IMR-90 (cell line): ENCODE data around the gene FOXO1. TPM values are rescaled to one million over a fixed set of nuclear protein-coding genes. Genes with fewer than 3 reads are reported as not detected.

Source experiments
- ATAC-seq: fragments of 200-7000 bp; cut with Tn5 transposase; 2 replicates; pipeline ENCODE4 v1.9.1; 2020; ENCODE audit warnings: low read depth, mild to moderate bottlenecking, moderate library complexity
- BruUV-seq: library from RNA; stranded (reverse); fragments of 400-500 nt; replicated peaks from 2 replicates; lab custom pipeline; 2021; lab: Mats Ljungman, UMichigan
- CTCF ChIA-PET: fragments of 300-600 bp; formaldehyde crosslinking; extraction: SDS; loops from one replicate; lab custom pipeline; 2021; ENCODE audit warnings: antibody characterized with exemption; lab: Yijun Ruan, JAX
- POLR2A ChIA-PET: fragments of 300-600 bp; sonication (Branson Sonifier 250); formaldehyde crosslinking; loops from one replicate; lab custom pipeline; 2022; ENCODE audit warnings: antibody characterized with exemption; ENCODE audit not compliant: unreplicated experiment; lab: Charles Lee
- DNase-seq: peaks from one replicate; pipeline ENCODE4 v3.0.0; 2013
- H2AFZ ChIP-seq: replicated peaks from 2 replicates; pipeline ENCODE3; 2013; ENCODE audit warnings: low read length, mild to moderate bottlenecking; ENCODE audit not compliant: poor library complexity
- H2AK5ac ChIP-seq: 2 replicates; pipeline ENCODE4 v1.6.1; 2013; ENCODE audit warnings: low read depth, low read length, inconsistent platforms
- H2AK9ac ChIP-seq: replicated peaks from 2 replicates; pipeline ENCODE3; 2013; ENCODE audit warnings: mild to moderate bottlenecking, low read depth, low read length, moderate library complexity; ENCODE audit not compliant: poor library complexity
- H2BK120ac ChIP-seq: 2 replicates; pipeline ENCODE4 v1.6.1; 2013; ENCODE audit warnings: low read depth, low read length, inconsistent platforms
- H2BK15ac ChIP-seq: 3 replicates; pipeline ENCODE4 v1.6.1; 2013; ENCODE audit warnings: low read depth, low read length, inconsistent platforms
- H2BK20ac ChIP-seq: 2 replicates; pipeline ENCODE4 v1.6.1; 2013; ENCODE audit warnings: low read depth, mild to moderate bottlenecking, inconsistent platforms, low read length, moderate library complexity
- H2BK5ac ChIP-seq: 2 replicates; pipeline ENCODE4 v1.6.1; 2013; ENCODE audit warnings: mild to moderate bottlenecking, low read depth, low read length, inconsistent platforms; ENCODE audit not compliant: poor library complexity, severe bottlenecking
- H3K14ac ChIP-seq: replicated peaks from 2 replicates; pipeline ENCODE4 v1.6.1; 2013; ENCODE audit warnings: low read depth, low read length, inconsistent platforms
- H3K18ac ChIP-seq: 2 replicates; pipeline ENCODE4 v1.6.1; 2013; ENCODE audit warnings: low read depth, low read length, control low read depth
- H3K23ac ChIP-seq: 2 replicates; pipeline ENCODE4 v1.6.1; 2013; ENCODE audit warnings: low read depth, low read length, inconsistent platforms
- H3K27ac ChIP-seq: 2 replicates; pipeline ENCODE4 v1.5.1; 2013; ENCODE audit warnings: mild to moderate bottlenecking, control low read depth, low read length; ENCODE audit not compliant: insufficient read depth
- H3K27me3 ChIP-seq: 2 replicates; pipeline ENCODE4 v1.6.1; 2013; ENCODE audit warnings: low read length; ENCODE audit not compliant: control insufficient read depth, insufficient read depth
- H3K36me3 ChIP-seq: 2 replicates; pipeline ENCODE4 v1.6.1; 2013; ENCODE audit warnings: low read length, mixed read lengths; ENCODE audit not compliant: control insufficient read depth, insufficient read depth
- H3K4ac ChIP-seq: 2 replicates; pipeline ENCODE4 v1.6.1; 2013; ENCODE audit warnings: low read depth, low read length, inconsistent platforms
- H3K4me1 ChIP-seq: 2 replicates; pipeline ENCODE4 v1.6.1; 2013; ENCODE audit warnings: low read length, mixed read lengths; ENCODE audit not compliant: control insufficient read depth, insufficient read depth
- H3K4me2 ChIP-seq: 2 replicates; pipeline ENCODE4 v1.6.1; 2013; ENCODE audit warnings: low read depth, mild to moderate bottlenecking, control low read depth, low read length, moderate library complexity
- H3K4me3 ChIP-seq: 2 replicates; pipeline ENCODE4 v1.5.1; 2013; ENCODE audit warnings: low read depth, mild to moderate bottlenecking, control low read depth, low read length, moderate library complexity; ENCODE audit not compliant: insufficient read depth
- H3K56ac ChIP-seq: 2 replicates; pipeline ENCODE4 v1.6.1; 2013; ENCODE audit warnings: low read length, inconsistent platforms; ENCODE audit not compliant: insufficient read depth; ENCODE audit errors: extremely low read depth
- H3K79me1 ChIP-seq, 2 experiments: 2 replicates each; pipeline ENCODE4 v1.6.1; 2013; ENCODE audit warnings: low read length in 2 of 2, inconsistent platforms in 1 of 2, low read depth in 1 of 2
- H3K9ac ChIP-seq: 2 replicates; pipeline ENCODE4 v1.6.1; 2013; ENCODE audit warnings: low read depth, low read length, control low read depth
- H3K9me1 ChIP-seq: 2 replicates; pipeline ENCODE4 v1.6.1; 2013; ENCODE audit warnings: low read length, inconsistent platforms; ENCODE audit not compliant: insufficient read depth
- H3K9me3 ChIP-seq: 2 replicates; pipeline ENCODE4 v1.6.1; 2013; ENCODE audit warnings: low read length; ENCODE audit not compliant: control insufficient read depth, insufficient read depth
- H4K20me1 ChIP-seq: 2 replicates; pipeline ENCODE4 v1.6.1; 2013; ENCODE audit warnings: low read length, inconsistent platforms; ENCODE audit not compliant: insufficient read depth
- H4K5ac ChIP-seq: 2 replicates; pipeline ENCODE4 v1.6.1; 2013; ENCODE audit warnings: mild to moderate bottlenecking, low read depth, low read length, control low read depth
- H4K8ac ChIP-seq, 2 experiments: 2 replicates each; pipeline ENCODE4 v1.6.1; 2013; ENCODE audit warnings: low read depth in 2 of 2, low read length in 2 of 2, control low read depth in 1 of 2, inconsistent platforms in 1 of 2
- H4K91ac ChIP-seq: 2 replicates; pipeline ENCODE4 v1.6.1; 2013; ENCODE audit warnings: low read depth, low read length, inconsistent platforms; ENCODE audit not compliant: insufficient read depth
- BHLHE40 ChIP-seq: fragments of 150-350 bp; IDR thresholded peaks from 2 replicates; pipeline ENCODE4 v1.6.1; 2016; ENCODE audit warnings: mild to moderate bottlenecking, low read depth, low read length
- CTCF ChIP-seq: conservative IDR thresholded peaks from 2 replicates; pipeline ENCODE4 v1.5.1; 2012; ENCODE audit warnings: mild to moderate bottlenecking, low read depth, low read length, improper control_type of control experiment
- ELK1 ChIP-seq: fragments of 150-350 bp; IDR thresholded peaks from 2 replicates; pipeline ENCODE4 v1.6.1; 2016; ENCODE audit warnings: low read depth, mild to moderate bottlenecking, low read length, moderate library complexity, borderline replicate concordance
- MAFK ChIP-seq: IDR thresholded peaks from 2 replicates; pipeline ENCODE4 v1.6.1; 2012; ENCODE audit warnings: low read depth, low read length, improper control_type of control experiment
- MAZ ChIP-seq: IDR thresholded peaks from 2 replicates; pipeline ENCODE4 v1.6.1; 2012; ENCODE audit warnings: low read depth, mild to moderate bottlenecking, low read length, improper control_type of control experiment, moderate library complexity, borderline replicate concordance
- NFE2L2 ChIP-seq: fragments of 150-350 bp; IDR thresholded peaks from 2 replicates; pipeline ENCODE4 v1.6.1; 2016; ENCODE audit warnings: low read depth, mild to moderate bottlenecking, low read length
- POLR2A ChIP-seq: IDR thresholded peaks from 2 replicates; pipeline ENCODE4 v1.6.1; 2012; ENCODE audit warnings: mild to moderate bottlenecking, low read depth, low read length
- RAD21 ChIP-seq: IDR thresholded peaks from 2 replicates; pipeline ENCODE4 v1.6.1; 2012; ENCODE audit warnings: low read length, improper control_type of control experiment
- RCOR1 ChIP-seq: IDR thresholded peaks from 2 replicates; pipeline ENCODE4 v1.6.1; 2012; ENCODE audit warnings: mild to moderate bottlenecking, low read length, improper control_type of control experiment; ENCODE audit not compliant: insufficient replicate concordance
- WGBS, 2 experiments: methylation state at CpG; one replicate each; pipeline versions ENCODE4 v1.1.5 to v1.1.7; 2013; ENCODE audit warnings: missing lambda C conversion rate in 2 of 2; ENCODE audit not compliant: insufficient read length in 1 of 2; ENCODE audit errors: extremely low coverage in 2 of 2; 5-methylcytosine and 5-hydroxymethylcytosine counted together
- dilution Hi-C: fragments of 300-500 bp; cut with HindIII; formaldehyde crosslinking; loops from one replicate; pipeline ENCODE4 v1.14.3; 2018; ENCODE audit warnings: low sequenced_read_pairs; ENCODE audit not compliant: unreplicated experiment
- in situ Hi-C: fragments of 300-500 bp; cut with MboI; formaldehyde crosslinking; loops from 3 replicates; pipeline ENCODE4 v1.14.3; 2019; ENCODE audit warnings: low sequenced_read_pairs, inconsistent platforms, mixed read lengths
- intact Hi-C: fragments of 100-400 bp; cut with micrococcal nuclease; formaldehyde crosslinking; loops from 2 replicates; pipeline ENCODE4 v1.10.0; 2022
- polyA plus RNA-seq, 3 experiments: library from polyadenylated mRNA; depleted of rRNA; stranded (reverse); fragments of >200 nt; gene quantifications; 2 replicates each; pipeline ENCODE4 v1.2.3, GENCODE V29; 2012; ENCODE audit warnings: low replicate concordance in 1 of 3
- total RNA-seq: library from RNA; depleted of rRNA; stranded (reverse); fragments of >200 nt; gene quantifications from 2 replicates; pipeline ENCODE4 v1.2.3, GENCODE V29; 2012

The FOXO1 gene
- total and polyA plus RNA-seq, 2 of the 4 experiments (the other 2 are of a cell fraction): 0.12 to 0.18 TPM

- no peak overlapping the region for H2AK5ac ChIP-seq
- no peaks in the 10 kb centered on the region for H3K9me1 ChIP-seq
- H3K14ac ChIP-seq: no peak overlapping the region
- H2AFZ ChIP-seq: no peak overlapping the region
- DNase-seq (no peak), ATAC-seq (no peak)
- no peaks in the 10 kb centered on the region for H3K36me3 ChIP-seq
- H3K9me3 ChIP-seq: no peaks in the 10 kb centered on the region
- no peak overlapping the region for H3K56ac ChIP-seq
- no peaks in the 10 kb centered on the region for H3K79me1 ChIP-seq
- no peak overlapping the region for H3K18ac ChIP-seq
- dilution Hi-C loops (no loop called here), intact Hi-C loops (no loop called here), in situ Hi-C loops (no loop called here)
- no peak overlapping the region for H2AK9ac ChIP-seq
- no peak overlapping the region for H3K4ac ChIP-seq
- H4K20me1 ChIP-seq: no peaks in the 10 kb centered on the region
- no peak overlapping the region for H3K4me3 ChIP-seq
- no peak overlapping the region for H4K91ac ChIP-seq
- H3K27me3 ChIP-seq: no peaks in the 10 kb centered on the region
- no peak overlapping the region for H3K23ac ChIP-seq
- H4K5ac ChIP-seq: no peak overlapping the region
- ChIA-PET POLR2A (no interaction called here), CTCF (no interaction called here)
- H3K4me1 ChIP-seq: no peaks in the 10 kb centered on the region
- H2BK120ac ChIP-seq: no peak overlapping the region
- H3K9ac ChIP-seq: no peak overlapping the region
- H2BK20ac ChIP-seq: no peak overlapping the region
- BruUV-seq: no TSS peak
- H3K27ac ChIP-seq: no peak overlapping the region
- no peak overlapping the region for H4K8ac ChIP-seq
- WGBS, 2 experiments: no CpG with 5 or more reads among the region's 4 CpGs
- no peak overlapping the region for H2BK15ac ChIP-seq
- no peak overlapping the region for H2BK5ac ChIP-seq
- TF ChIP-seq RAD21 (no peak), MAFK (no peak), BHLHE40 (no peak), POLR2A (no peak), MAZ (no peak), RCOR1 (no peak), NFE2L2 (no peak), ELK1 (no peak), CTCF (no peak)
- H3K4me2 ChIP-seq: no peak overlapping the region
Measured at GRCh38 chr13:40589285-40590109, 76.9 kb downstream of the FOXO1 start.
